GM12874 (cell line): ENCODE measurements around the gene COL1A2.

Source experiments
- TF ChIP-seq, protein P1 (sequence below): IDR thresholded peaks from 2 replicates; pipeline ENCODE4 v1.5.1; 2011; ENCODE audit warnings: low read depth, mild to moderate bottlenecking, control low read depth, low read length, moderate library complexity; ENCODE audit not compliant: insufficient read depth

The COL1A2 gene

DNA sequence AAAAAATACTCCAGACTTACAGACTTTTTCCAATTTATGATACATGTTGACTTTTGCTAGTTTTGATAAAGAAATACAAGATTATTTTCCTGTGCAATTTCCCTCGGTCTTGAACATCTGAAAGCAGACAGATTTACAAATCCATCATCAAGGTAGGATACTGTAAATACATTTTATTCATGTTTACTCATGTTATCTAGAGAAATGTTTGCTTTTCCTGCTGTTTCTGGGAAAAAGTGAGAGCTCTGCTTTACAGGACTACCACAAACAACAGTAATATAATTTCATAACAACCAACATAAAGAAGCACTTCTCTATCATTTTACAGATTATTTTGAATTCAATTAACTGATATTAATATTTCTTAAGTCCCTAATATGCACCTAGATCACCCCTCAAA lies 83.2 kb downstream of the COL1A2 start:
- TF ChIP-seq, protein P1, sequence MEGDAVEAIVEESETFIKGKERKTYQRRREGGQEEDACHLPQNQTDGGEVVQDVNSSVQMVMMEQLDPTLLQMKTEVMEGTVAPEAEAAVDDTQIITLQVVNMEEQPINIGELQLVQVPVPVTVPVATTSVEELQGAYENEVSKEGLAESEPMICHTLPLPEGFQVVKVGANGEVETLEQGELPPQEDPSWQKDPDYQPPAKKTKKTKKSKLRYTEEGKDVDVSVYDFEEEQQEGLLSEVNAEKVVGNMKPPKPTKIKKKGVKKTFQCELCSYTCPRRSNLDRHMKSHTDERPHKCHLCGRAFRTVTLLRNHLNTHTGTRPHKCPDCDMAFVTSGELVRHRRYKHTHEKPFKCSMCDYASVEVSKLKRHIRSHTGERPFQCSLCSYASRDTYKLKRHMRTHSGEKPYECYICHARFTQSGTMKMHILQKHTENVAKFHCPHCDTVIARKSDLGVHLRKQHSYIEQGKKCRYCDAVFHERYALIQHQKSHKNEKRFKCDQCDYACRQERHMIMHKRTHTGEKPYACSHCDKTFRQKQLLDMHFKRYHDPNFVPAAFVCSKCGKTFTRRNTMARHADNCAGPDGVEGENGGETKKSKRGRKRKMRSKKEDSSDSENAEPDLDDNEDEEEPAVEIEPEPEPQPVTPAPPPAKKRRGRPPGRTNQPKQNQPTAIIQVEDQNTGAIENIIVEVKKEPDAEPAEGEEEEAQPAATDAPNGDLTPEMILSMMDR: no peak

DNA sequence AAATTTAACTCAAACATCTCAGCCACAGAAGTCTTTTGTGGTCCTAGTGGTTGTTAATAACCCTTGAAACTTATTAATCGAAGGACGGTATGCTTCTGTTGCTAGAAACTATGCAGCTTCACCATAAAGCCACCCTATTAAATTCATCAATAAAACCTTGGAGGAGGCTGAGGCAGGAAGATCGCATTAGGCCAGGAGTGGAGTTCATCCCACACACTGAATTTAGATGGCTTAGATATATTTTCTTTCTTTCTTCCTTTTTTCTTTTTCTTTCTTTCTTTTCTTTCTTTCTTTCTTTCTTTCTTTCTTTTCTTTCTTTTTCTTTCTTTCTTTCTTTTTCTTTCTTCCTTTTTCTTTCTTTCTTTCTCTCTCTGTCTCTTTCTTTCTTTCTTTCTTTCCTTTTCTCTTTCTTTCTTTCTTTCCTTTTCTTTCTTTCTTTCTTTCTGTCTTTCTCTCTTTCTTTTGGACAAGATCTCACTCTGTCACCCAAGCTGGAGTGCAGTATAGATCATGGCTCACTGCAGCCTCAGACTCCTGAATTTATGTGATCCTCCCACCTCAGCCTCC lies 84.0 kb downstream of the COL1A2 start:
- TF ChIP-seq, protein P1: no peak
